ENCODE measurements around the gene PHPT1. TPM values are rescaled to one million over a fixed set of nuclear protein-coding genes. Genes with fewer than 3 reads are reported as not detected.
A peak's percentile ranks its signal among the peaks of the same experiment; 100 is the strongest.

Gene PHPT1
- total and polyA plus RNA-seq, 2 experiments from 2014 or later: 101 to 390 TPM

GRCh38 chr9:136856079-136856476 is 6.9 kb downstream of the PHPT1 start:
- Histone ChIP-seq H3K4me2 (no peak overlapping the region), H3K4me1 (ENCODE audit: insufficient read depth) (peaks cover 16% of the 10 kb centered on the region), H3K9me2 (replicated peaks; ENCODE audit: insufficient read depth) (no peaks in the 10 kb centered on the region), H3K27ac (no peak overlapping the region), H3K4me3 (no peak overlapping the region), H3K9me3 (ENCODE audit: low read depth) (no peaks in the 10 kb centered on the region), H3K27me3 (no peaks in the 10 kb centered on the region), H4K20me1 (ENCODE audit: insufficient read depth, poor library complexity, severe bottlenecking) (no peaks in the 10 kb centered on the region), H2AFZ (no peak overlapping the region), H3K79me2 (no peaks in the 10 kb centered on the region), H3K36me3 (replicated peaks; ENCODE audit: insufficient read depth, low read depth) (no peaks in the 10 kb centered on the region)
- DNase-seq (ENCODE audit: low spot score): no peak
- WGBS (ENCODE audit: low lambda C conversion rate, missing lambda C conversion rate): 83% methylated on average over 15 of the region's 15 CpGs
- TF ChIP-seq EZH2 (IDR thresholded peaks at IDR 0.05; ENCODE audit: borderline replicate concordance) (no peak), EZH2phosphoT487 (IDR thresholded peaks at IDR 0.05; ENCODE audit: low read depth, severe bottlenecking, unreplicated experiment) (no peak), CTCF (IDR thresholded peaks at IDR 0.05; ENCODE audit: poor library complexity) (no peak)

- H3K4me2 ChIP-seq: no peak overlapping the region
- no peaks in the 10 kb centered on the region for H3K27me3 ChIP-seq
- H3K4me1 ChIP-seq (ENCODE audit: insufficient read depth): peaks cover 16% of the 10 kb centered on the region
- H2AFZ ChIP-seq: no peak overlapping the region
- H3K27ac ChIP-seq: no peak overlapping the region
- peak; percentile 7 for DNase-seq (ENCODE audit: low spot score)
- H3K36me3 ChIP-seq (replicated peaks; ENCODE audit: insufficient read depth, low read depth): no peaks in the 10 kb centered on the region
- TF ChIP-seq EZH2 (IDR thresholded peaks at IDR 0.05; ENCODE audit: borderline replicate concordance) (no peak), CTCF (IDR thresholded peaks at IDR 0.05; ENCODE audit: poor library complexity) (no peak)
- no peaks in the 10 kb centered on the region for H3K9me2 ChIP-seq (replicated peaks; ENCODE audit: insufficient read depth)
- no peaks in the 10 kb centered on the region for H4K20me1 ChIP-seq (ENCODE audit: insufficient read depth, poor library complexity, severe bottlenecking)
- H3K9me3 ChIP-seq (ENCODE audit: low read depth): no peaks in the 10 kb centered on the region
- H3K79me2 ChIP-seq: no peaks in the 10 kb centered on the region
- WGBS (ENCODE audit: low lambda C conversion rate, missing lambda C conversion rate): 91% methylated on average over 12 of the region's 14 CpGs
- no peak overlapping the region for H3K4me3 ChIP-seq
Measured at GRCh38 chr9:136856541-136857141, 7.4 kb downstream of the PHPT1 start.

GRCh38 chr9:136857166-136857565 is 8.0 kb downstream of the PHPT1 start:
- WGBS (ENCODE audit: low lambda C conversion rate, missing lambda C conversion rate): 92% methylated on average over 19 of the region's 19 CpGs
- H3K9me3 ChIP-seq (ENCODE audit: low read depth): no peaks in the 10 kb centered on the region
- H3K27me3 ChIP-seq: no peaks in the 10 kb centered on the region
- H3K4me1 ChIP-seq (ENCODE audit: insufficient read depth): peaks cover 16% of the 10 kb centered on the region
- DNase-seq (ENCODE audit: low spot score): peak; percentile 5
- no peak overlapping the region for H3K4me3 ChIP-seq
- no peak overlapping the region for H3K4me2 ChIP-seq
- no peaks in the 10 kb centered on the region for H3K36me3 ChIP-seq (replicated peaks; ENCODE audit: insufficient read depth, low read depth)
- H3K27ac ChIP-seq: no peak overlapping the region
- H3K9me2 ChIP-seq (replicated peaks; ENCODE audit: insufficient read depth): no peaks in the 10 kb centered on the region
- no peak overlapping the region for H2AFZ ChIP-seq
- TF ChIP-seq EZH2 (IDR thresholded peaks at IDR 0.05; ENCODE audit: borderline replicate concordance) (no peak), CTCF (IDR thresholded peaks at IDR 0.05; ENCODE audit: poor library complexity) (no peak), EZH2phosphoT487 (IDR thresholded peaks at IDR 0.05; ENCODE audit: low read depth, severe bottlenecking, unreplicated experiment) (no peak)
- H4K20me1 ChIP-seq (ENCODE audit: insufficient read depth, poor library complexity, severe bottlenecking): no peaks in the 10 kb centered on the region
- no peaks in the 10 kb centered on the region for H3K79me2 ChIP-seq

Measured in hepatocyte (in vitro differentiated cells).